ENCODE results near the gene SLC9B2. TPM values are rescaled to one million over a fixed set of nuclear protein-coding genes. Genes with fewer than 3 reads are reported as not detected.
A peak's percentile ranks its signal among the peaks of the same experiment; 100 is the strongest.

Gene SLC9B2
- total RNA-seq, 1 donor from 2014 or later = 16.3 TPM

- peak overlapping the region; percentile 70 for H3K4me3 ChIP-seq (ENCODE audit: insufficient read depth, low read depth, low read length)
- FAIRE-seq (no peak), DNase-seq (ENCODE audit: low read depth) (no peak)
- H3K27ac ChIP-seq (ENCODE audit: low read depth, low read length) = peak overlapping the region; percentile 56
- H3K9ac ChIP-seq (ENCODE audit: low read length) = peak overlapping the region; percentile 83
- H3K27me3 ChIP-seq (ENCODE audit: insufficient read depth, low read length) = no peaks in the 10 kb centered on the region
- Mint-ChIP-seq H3K27ac (ENCODE audit: unreplicated experiment) (peak overlapping the region; percentile 1), H3K4me3 (ENCODE audit: unreplicated experiment) (peak overlapping the region; percentile 88), H3K9me3 (ENCODE audit: unreplicated experiment) (no peaks in the 10 kb centered on the region), H3K4me1 (ENCODE audit: low read depth, unreplicated experiment) (peaks cover 9% of the 10 kb centered on the region), H3K36me3 (ENCODE audit: low read depth, unreplicated experiment) (no peaks in the 10 kb centered on the region), H3K27me3 (ENCODE audit: low read depth, unreplicated experiment) (no peaks in the 10 kb centered on the region)
- no peaks in the 10 kb centered on the region for H3K36me3 ChIP-seq (ENCODE audit: insufficient read depth, low read length)
- H3K79me2 ChIP-seq (ENCODE audit: insufficient read depth, low read length) = peaks cover 13% of the 10 kb centered on the region
- H3K9me3 ChIP-seq (ENCODE audit: insufficient read depth, low read depth, low read length) = no peaks in the 10 kb centered on the region
- peak overlapping the region; percentile 45 for H2AFZ ChIP-seq (ENCODE audit: low read depth, low read length)
- H3K4me2 ChIP-seq (ENCODE audit: low read length) = peak overlapping the region; percentile 86
- no peak for TF ChIP-seq CTCF (IDR thresholded peaks at IDR 0.05; ENCODE audit: insufficient read depth, low read depth, low read length)
- TF ChIP-seq EZH2 (IDR thresholded peaks at IDR 0.05; ENCODE audit: insufficient read depth, low read length) = no peak
- H3K4me1 ChIP-seq (ENCODE audit: insufficient read depth, low read length) = peaks cover 9% of the 10 kb centered on the region
- H4K20me1 ChIP-seq (ENCODE audit: insufficient read depth, low read length) = no peaks in the 10 kb centered on the region
Observed at GRCh38 chr4:103098756-103099440, 22.3 kb upstream of the SLC9B2 start.

GRCh38 chr4:103098341-103098740, 21.8 kb upstream of the SLC9B2 start:
- H3K27ac Mint-ChIP-seq (ENCODE audit: unreplicated experiment) = no peak overlapping the region
- DNase-seq (ENCODE audit: low read depth) (no peak), FAIRE-seq (no peak)
- H2AFZ ChIP-seq (ENCODE audit: low read depth, low read length) = no peak overlapping the region
- H3K27me3 ChIP-seq (ENCODE audit: insufficient read depth, low read length) = no peaks in the 10 kb centered on the region
- H3K9ac ChIP-seq (ENCODE audit: low read length) = peak overlapping the region; percentile 83
- H3K36me3 Mint-ChIP-seq (ENCODE audit: low read depth, unreplicated experiment) = no peaks in the 10 kb centered on the region
- peak overlapping the region; percentile 86 for H3K4me2 ChIP-seq (ENCODE audit: low read length)
- H4K20me1 ChIP-seq (ENCODE audit: insufficient read depth, low read length) = no peaks in the 10 kb centered on the region
- no peaks in the 10 kb centered on the region for H3K9me3 ChIP-seq (ENCODE audit: insufficient read depth, low read depth, low read length)
- TF ChIP-seq CTCF (IDR thresholded peaks at IDR 0.05; ENCODE audit: insufficient read depth, low read depth, low read length) = no peak
- TF ChIP-seq EZH2 (IDR thresholded peaks at IDR 0.05; ENCODE audit: insufficient read depth, low read length) = no peak
- H3K36me3 ChIP-seq (ENCODE audit: insufficient read depth, low read length) = no peaks in the 10 kb centered on the region
- H3K79me2 ChIP-seq (ENCODE audit: insufficient read depth, low read length) = peaks cover 13% of the 10 kb centered on the region
- H3K27me3 Mint-ChIP-seq (ENCODE audit: low read depth, unreplicated experiment) = no peaks in the 10 kb centered on the region
- no peaks in the 10 kb centered on the region for H3K9me3 Mint-ChIP-seq (ENCODE audit: unreplicated experiment)
- H3K4me1 ChIP-seq (ENCODE audit: insufficient read depth, low read length) = peaks cover 9% of the 10 kb centered on the region
- no peak overlapping the region for H3K4me3 Mint-ChIP-seq (ENCODE audit: unreplicated experiment)
- H3K4me3 ChIP-seq (ENCODE audit: insufficient read depth, low read depth, low read length) = no peak overlapping the region
- no peak overlapping the region for H3K27ac ChIP-seq (ENCODE audit: low read depth, low read length)
- H3K4me1 Mint-ChIP-seq (ENCODE audit: low read depth, unreplicated experiment) = peaks cover 9% of the 10 kb centered on the region

GRCh38 chr4:103097112-103097511, 20.6 kb upstream of the SLC9B2 start:
- Histone ChIP-seq H3K36me3 (ENCODE audit: insufficient read depth, low read length) (no peaks in the 10 kb centered on the region), H3K27me3 (ENCODE audit: insufficient read depth, low read length) (no peaks in the 10 kb centered on the region), H2AFZ (ENCODE audit: low read depth, low read length) (no peak overlapping the region), H3K4me3 (ENCODE audit: insufficient read depth, low read depth, low read length) (no peak overlapping the region), H3K79me2 (ENCODE audit: insufficient read depth, low read length) (peaks cover 13% of the 10 kb centered on the region), H3K4me2 (ENCODE audit: low read length) (no peak overlapping the region), H3K27ac (ENCODE audit: low read depth, low read length) (no peak overlapping the region), H4K20me1 (ENCODE audit: insufficient read depth, low read length) (no peaks in the 10 kb centered on the region), H3K9ac (ENCODE audit: low read length) (no peak overlapping the region), H3K9me3 (ENCODE audit: insufficient read depth, low read depth, low read length) (no peaks in the 10 kb centered on the region), H3K4me1 (ENCODE audit: insufficient read depth, low read length) (peaks cover 9% of the 10 kb centered on the region)
- H3K9me3 Mint-ChIP-seq (ENCODE audit: unreplicated experiment) = no peaks in the 10 kb centered on the region
- FAIRE-seq = no peak
- H3K4me1 Mint-ChIP-seq (ENCODE audit: low read depth, unreplicated experiment) = peaks cover 9% of the 10 kb centered on the region
- H3K27me3 Mint-ChIP-seq (ENCODE audit: low read depth, unreplicated experiment) = no peaks in the 10 kb centered on the region
- no peaks in the 10 kb centered on the region for H3K36me3 Mint-ChIP-seq (ENCODE audit: low read depth, unreplicated experiment)
- TF ChIP-seq EZH2 (IDR thresholded peaks at IDR 0.05; ENCODE audit: insufficient read depth, low read length) = no peak
- TF ChIP-seq CTCF (IDR thresholded peaks at IDR 0.05; ENCODE audit: insufficient read depth, low read depth, low read length) = no peak
- no peak overlapping the region for H3K27ac Mint-ChIP-seq (ENCODE audit: unreplicated experiment)
- no peak for DNase-seq (ENCODE audit: low read depth)
- no peak overlapping the region for H3K4me3 Mint-ChIP-seq (ENCODE audit: unreplicated experiment)
